B cell (primary cell): Measurements from ENCODE around the gene GALNT18. TPM values are rescaled to one million over a fixed set of nuclear protein-coding genes. Genes with fewer than 3 reads are reported as not detected.

Experiments
- ATAC-seq: fragments of 200-7000 bp; cut with Tn5 transposase; one replicate; pipeline ENCODE4 v1.10.0; 2021; ENCODE audit warnings: low read depth, mild to moderate bottlenecking, moderate number of reproducible peaks, moderate library complexity
- CTCF ChIA-PET: fragments of 350-600 bp; sonication (Branson Sonifier 250); formaldehyde crosslinking; loops from one replicate; lab custom pipeline; 2021; ENCODE audit warnings: antibody characterized with exemption, inconsistent platforms; lab: Charles Lee
- POLR2A ChIA-PET: fragments of 350-600 bp; sonication (Branson Sonifier 250); formaldehyde crosslinking; loops from one replicate; lab custom pipeline; 2021; ENCODE audit warnings: antibody characterized with exemption; lab: Charles Lee
- DNase-seq: peaks from one replicate; pipeline ENCODE4 v3.0.0; 2013
- H2AFZ ChIP-seq: 2 replicates; pipeline ENCODE4 v1.6.1; 2012; ENCODE audit warnings: mild to moderate bottlenecking, low read depth, low read length; ENCODE audit not compliant: insufficient read depth, poor library complexity, severe bottlenecking
- H3K27ac ChIP-seq, 2 donors: 1 replicate in 1 of 2; 2 replicates in 1 of 2; pipeline ENCODE4 v1.5.1; 2012 to 2013; ENCODE audit warnings: low read length in 2 of 2, mild to moderate bottlenecking in 2 of 2, moderate library complexity in 1 of 2
- H3K27me3 ChIP-seq, 4 experiments: fragments of 200-600 bp in 1 of 4; sonication (generic) in 1 of 4; replicated peaks in 1 of 4; 1 replicate in 2 of 4; 2 replicates in 2 of 4; pipeline versions ENCODE4 v1.6.1 to v1.7.0; 2013 to 2016; ENCODE audit warnings: low read length in 3 of 4, mild to moderate bottlenecking in 2 of 4, mixed read lengths in 1 of 4, moderate library complexity in 1 of 4; ENCODE audit not compliant: insufficient read depth in 4 of 4, control insufficient read depth in 3 of 4; ENCODE audit errors: control extremely low read depth in 1 of 4
- H3K36me3 ChIP-seq, 2 experiments: replicated peaks in 1 of 2; 1 replicate in 1 of 2; 2 replicates in 1 of 2; pipeline versions ENCODE4 v1.6.1 to v1.7.1; 2013; ENCODE audit warnings: low read length in 1 of 2; ENCODE audit not compliant: insufficient read depth in 2 of 2, control insufficient read depth in 1 of 2; ENCODE audit errors: control extremely low read depth in 1 of 2, extremely low read depth in 1 of 2
- H3K4me1 ChIP-seq, 2 donors: fragments of 200-600 bp in 1 of 2; sonication (generic) in 1 of 2; 1 replicate in 1 of 2; 2 replicates in 1 of 2; pipeline versions ENCODE4 v1.5.1 to v1.6.1; 2013 to 2017; ENCODE audit warnings: low read length in 2 of 2; ENCODE audit not compliant: control insufficient read depth in 2 of 2, insufficient read depth in 2 of 2
- H3K4me2 ChIP-seq: replicated peaks from 2 replicates; pipeline ENCODE3; 2012; ENCODE audit warnings: mild to moderate bottlenecking, low read depth, low read length; ENCODE audit not compliant: poor library complexity, severe bottlenecking
- H3K4me3 ChIP-seq, 5 experiments: fragments of 200-600 bp in 1 of 5; sonication (generic) in 1 of 5; 1 replicate in 3 of 5; 2 replicates in 2 of 5; pipeline versions ENCODE4 v1.5.1 to v1.7.0; 2011 to 2016; ENCODE audit warnings: low read length in 4 of 5, mild to moderate bottlenecking in 4 of 5, low read depth in 2 of 5, control low read depth in 1 of 5, moderate library complexity in 1 of 5; ENCODE audit not compliant: insufficient read depth in 1 of 5; ENCODE audit errors: control extremely low read depth in 1 of 5, extremely low read depth in 1 of 5
- H3K79me2 ChIP-seq: fragments of 200-600 bp; sonication (generic); one replicate; pipeline ENCODE4 v1.6.0; 2016; ENCODE audit warnings: low read length; ENCODE audit not compliant: control insufficient read depth, insufficient read depth
- H3K9ac ChIP-seq: fragments of 200-600 bp; sonication (generic); 2 replicates; pipeline ENCODE4 v1.6.1; 2017; ENCODE audit warnings: mild to moderate bottlenecking, low read length, moderate library complexity
- H3K9me3 ChIP-seq, 3 donors: one replicate each; pipeline versions ENCODE4 v1.6.1 to v1.7.1; 2013; ENCODE audit warnings: low read length in 2 of 3; ENCODE audit not compliant: control insufficient read depth in 2 of 3, insufficient read depth in 1 of 3; ENCODE audit errors: control extremely low read depth in 1 of 3
- H4K20me1 ChIP-seq: 2 replicates; pipeline ENCODE4 v1.6.0; 2012; ENCODE audit warnings: mild to moderate bottlenecking, low read length; ENCODE audit not compliant: insufficient read depth, control insufficient read depth, poor library complexity, severe bottlenecking
- H3K27ac Mint-ChIP-seq: one replicate; pipeline ENCODE4 v1.8.0; 2021; ENCODE audit warnings: mixed read lengths
- H3K27me3 Mint-ChIP-seq: one replicate; pipeline ENCODE4 v1.8.0; 2021; ENCODE audit warnings: mixed read lengths
- H3K4me1 Mint-ChIP-seq: one replicate; pipeline ENCODE4 v1.8.0; 2021; ENCODE audit warnings: mixed read lengths
- H3K4me3 Mint-ChIP-seq: one replicate; pipeline ENCODE4 v1.8.0; 2021; ENCODE audit warnings: mixed read lengths
- H3K9me3 Mint-ChIP-seq: one replicate; pipeline ENCODE4 v1.8.0; 2022; ENCODE audit warnings: mixed read lengths; ENCODE audit not compliant: insufficient read depth
- EZH2 ChIP-seq: IDR thresholded peaks from 2 replicates; pipeline ENCODE4 v1.6.1; 2012; ENCODE audit warnings: borderline replicate concordance, low read depth, mild to moderate bottlenecking, moderate library complexity, low read length; ENCODE audit not compliant: insufficient read depth, poor library complexity, severe bottlenecking
- intact Hi-C: fragments of 100-400 bp; cut with micrococcal nuclease; formaldehyde crosslinking; loops from one replicate; pipeline ENCODE4 v1.10.0; 2022
- polyA plus RNA-seq: library from polyadenylated mRNA; depleted of rRNA; stranded (reverse); fragments of >200 nt; gene quantifications from 2 replicates; pipeline ENCODE4 v1.2.3, GENCODE V29; 2012
- total RNA-seq, 2 donors: library from RNA; stranded (reverse); fragments of 120-200 nt in 1 of 2; gene quantifications; 1 replicate in 1 of 2; 2 replicates in 1 of 2; pipeline versions ENCODE4 v1.2.3 to v1.2.4, GENCODE V29; 2013 to 2022
- TF ChIP-seq, protein P1 (sequence below): fragments of 200-600 bp; IDR thresholded peaks from one replicate; pipeline ENCODE4 v1.8.0; 2022; ENCODE audit warnings: antibody characterized with exemption, mild to moderate bottlenecking

The GALNT18 gene
- total and polyA plus RNA-seq, 2 donors (not counting 1 experiment from before 2014, with no cell fraction given) = not detected

DNA sequence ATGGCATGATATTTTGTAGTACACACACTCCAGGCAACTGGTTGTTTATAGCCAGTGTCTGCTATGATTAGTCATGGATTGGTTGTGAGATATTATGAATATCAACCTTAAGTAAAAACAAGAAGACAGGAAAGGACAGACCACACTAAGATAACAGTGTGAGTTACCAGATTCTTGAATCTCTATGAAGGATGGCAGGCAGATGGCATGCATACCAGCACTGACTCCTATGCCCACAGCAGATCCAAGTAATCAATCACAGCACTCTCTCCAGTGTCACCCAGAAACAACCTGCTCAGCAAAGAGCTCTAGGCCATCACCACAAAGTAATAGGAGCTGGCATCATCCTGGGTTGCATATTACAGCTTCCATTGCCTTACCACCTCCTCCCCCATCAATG, 116.6 kb downstream of the GALNT18 start:
- TF ChIP-seq EZH2 = no peak
- TF ChIP-seq, protein P1, sequence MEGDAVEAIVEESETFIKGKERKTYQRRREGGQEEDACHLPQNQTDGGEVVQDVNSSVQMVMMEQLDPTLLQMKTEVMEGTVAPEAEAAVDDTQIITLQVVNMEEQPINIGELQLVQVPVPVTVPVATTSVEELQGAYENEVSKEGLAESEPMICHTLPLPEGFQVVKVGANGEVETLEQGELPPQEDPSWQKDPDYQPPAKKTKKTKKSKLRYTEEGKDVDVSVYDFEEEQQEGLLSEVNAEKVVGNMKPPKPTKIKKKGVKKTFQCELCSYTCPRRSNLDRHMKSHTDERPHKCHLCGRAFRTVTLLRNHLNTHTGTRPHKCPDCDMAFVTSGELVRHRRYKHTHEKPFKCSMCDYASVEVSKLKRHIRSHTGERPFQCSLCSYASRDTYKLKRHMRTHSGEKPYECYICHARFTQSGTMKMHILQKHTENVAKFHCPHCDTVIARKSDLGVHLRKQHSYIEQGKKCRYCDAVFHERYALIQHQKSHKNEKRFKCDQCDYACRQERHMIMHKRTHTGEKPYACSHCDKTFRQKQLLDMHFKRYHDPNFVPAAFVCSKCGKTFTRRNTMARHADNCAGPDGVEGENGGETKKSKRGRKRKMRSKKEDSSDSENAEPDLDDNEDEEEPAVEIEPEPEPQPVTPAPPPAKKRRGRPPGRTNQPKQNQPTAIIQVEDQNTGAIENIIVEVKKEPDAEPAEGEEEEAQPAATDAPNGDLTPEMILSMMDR = no peak
- Histone ChIP-seq H3K4me1 (no peaks in the 10 kb centered on the region), H3K4me2 (no peak overlapping the region), H3K4me3 (no peak overlapping the region), H3K9ac (no peak overlapping the region), H3K79me2 (no peaks in the 10 kb centered on the region), H3K27ac (no peak overlapping the region), H3K27me3 (peaks cover 0 to 3% (median 0%) of the 10 kb centered on the region in 4 experiments), H3K9me3 (no peaks in the 10 kb centered on the region), H2AFZ (no peak overlapping the region), H3K36me3 (no peaks in the 10 kb centered on the region), H4K20me1 (no peaks in the 10 kb centered on the region)
- no peak overlapping the region for H3K27ac Mint-ChIP-seq
- no peak for ATAC-seq
- H3K4me1 Mint-ChIP-seq = no peaks in the 10 kb centered on the region
- CTCF ChIA-PET = no interaction called here
- H3K4me3 Mint-ChIP-seq = no peak overlapping the region
- POLR2A ChIA-PET = no interaction called here
- peaks cover 14% of the 10 kb centered on the region for H3K27me3 Mint-ChIP-seq
- intact Hi-C loops = no loop called here
- no peak for DNase-seq
- H3K9me3 Mint-ChIP-seq = no peaks in the 10 kb centered on the region

DNA sequence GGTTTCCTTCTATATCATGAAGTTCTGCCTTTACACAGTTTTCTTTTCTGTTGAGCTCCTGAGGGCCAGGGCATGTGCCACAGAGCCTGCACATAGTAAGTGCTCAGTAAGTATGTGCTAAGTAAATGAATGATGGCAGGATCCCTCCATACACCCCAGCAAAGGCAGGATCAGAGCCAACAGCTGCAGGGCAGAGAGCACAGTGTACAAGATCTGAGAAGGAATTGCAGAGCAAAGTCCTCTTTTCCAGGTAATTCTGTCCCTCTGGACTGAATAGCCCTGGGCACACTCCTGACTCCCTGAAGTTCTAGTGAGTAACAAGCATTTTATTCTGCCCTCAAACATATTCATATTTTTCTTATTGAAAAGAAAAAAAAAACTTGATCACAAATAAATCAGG, 117.7 kb downstream of the GALNT18 start:
- ATAC-seq = no peak
- intact Hi-C loops = no loop called here
- CTCF ChIA-PET = no interaction called here

More for the DNA sequence above, 117.7 kb downstream of the GALNT18 start:
- no peaks in the 10 kb centered on the region for H3K9me3 Mint-ChIP-seq
- H3K4me3 Mint-ChIP-seq = no peak overlapping the region
- peaks cover 17% of the 10 kb centered on the region for H3K27me3 Mint-ChIP-seq
- Histone ChIP-seq H2AFZ (no peak overlapping the region), H3K36me3 (no peaks in the 10 kb centered on the region), H4K20me1 (no peaks in the 10 kb centered on the region), H3K9me3 (no peaks in the 10 kb centered on the region), H3K79me2 (no peaks in the 10 kb centered on the region), H3K27me3 (peaks cover 0 to 3% (median 0%) of the 10 kb centered on the region in 4 experiments), H3K4me2 (no peak overlapping the region), H3K4me3 (no peak overlapping the region), H3K4me1 (no peaks in the 10 kb centered on the region), H3K9ac (no peak overlapping the region), H3K27ac (no peak overlapping the region)
- no peak for DNase-seq
- H3K4me1 Mint-ChIP-seq = no peaks in the 10 kb centered on the region
- H3K27ac Mint-ChIP-seq = no peak overlapping the region
- POLR2A ChIA-PET = interaction anchor here (0.5 kb wide), 1 partner anchor 20 kb away, joined by 3 read pairs; no protein-coding TSS in a partner anchor
- TF ChIP-seq EZH2 = no peak
